Measurements from ENCODE around the gene SAMM50.

The SAMM50 gene

GRCh38 chr22:44029069-44029468, 73.8 kb downstream of the SAMM50 start:
- no peak for DNase-seq (ENCODE audit: extremely low read depth, insufficient read length)
- Histone ChIP-seq H3K36me3 (ENCODE audit: control insufficient read depth, insufficient read depth, low read length) (peaks cover 10% of the 10 kb centered on the region), H3K4me3 (replicated peaks; ENCODE audit: low read depth, low read length) (no peak overlapping the region), H3K27me3 (replicated peaks; ENCODE audit: control insufficient read depth, insufficient read depth, low read length) (no peaks in the 10 kb centered on the region)
- no peak for TF ChIP-seq CTCF (IDR thresholded peaks at IDR 0.05; ENCODE audit: insufficient read depth, low read length, poor library complexity, severe bottlenecking)

GRCh38 chr22:44030051-44030701, 74.9 kb downstream of the SAMM50 start:
- DNase-seq (ENCODE audit: extremely low read depth, insufficient read length): no peak
- no peaks in the 10 kb centered on the region for H3K27me3 ChIP-seq (replicated peaks; ENCODE audit: control insufficient read depth, insufficient read depth, low read length)
- H3K36me3 ChIP-seq (ENCODE audit: control insufficient read depth, insufficient read depth, low read length): peaks cover 10% of the 10 kb centered on the region
- TF ChIP-seq CTCF (IDR thresholded peaks at IDR 0.05; ENCODE audit: insufficient read depth, low read length, poor library complexity, severe bottlenecking): no peak
- H3K4me3 ChIP-seq (replicated peaks; ENCODE audit: low read depth, low read length): no peak overlapping the region

- no peaks in the 10 kb centered on the region for H3K27me3 ChIP-seq (replicated peaks; ENCODE audit: control insufficient read depth, insufficient read depth, low read length)
- H3K36me3 ChIP-seq (ENCODE audit: control insufficient read depth, insufficient read depth, low read length): peaks cover 10% of the 10 kb centered on the region
- no peak overlapping the region for H3K4me3 ChIP-seq (replicated peaks; ENCODE audit: low read depth, low read length)
- no peak for TF ChIP-seq CTCF (IDR thresholded peaks at IDR 0.05; ENCODE audit: insufficient read depth, low read length, poor library complexity, severe bottlenecking)
- DNase-seq (ENCODE audit: extremely low read depth, insufficient read length): no peak
Observed at GRCh38 chr22:44030702-44031082, 75.5 kb downstream of the SAMM50 start.

- Histone ChIP-seq H3K4me3 (replicated peaks; ENCODE audit: low read depth, low read length) (no peak overlapping the region), H3K36me3 (ENCODE audit: control insufficient read depth, insufficient read depth, low read length) (peaks cover 10% of the 10 kb centered on the region), H3K27me3 (replicated peaks; ENCODE audit: control insufficient read depth, insufficient read depth, low read length) (no peaks in the 10 kb centered on the region)
- no peak for DNase-seq (ENCODE audit: extremely low read depth, insufficient read length)
- no peak for TF ChIP-seq CTCF (IDR thresholded peaks at IDR 0.05; ENCODE audit: insufficient read depth, low read length, poor library complexity, severe bottlenecking)
Observed at GRCh38 chr22:44031158-44031952, 76.1 kb downstream of the SAMM50 start.

GRCh38 chr22:44032126-44032730, 77.0 kb downstream of the SAMM50 start:
- no peak for DNase-seq (ENCODE audit: extremely low read depth, insufficient read length)
- Histone ChIP-seq H3K36me3 (ENCODE audit: control insufficient read depth, insufficient read depth, low read length) (peaks cover 10% of the 10 kb centered on the region), H3K27me3 (replicated peaks; ENCODE audit: control insufficient read depth, insufficient read depth, low read length) (no peaks in the 10 kb centered on the region), H3K4me3 (replicated peaks; ENCODE audit: low read depth, low read length) (no peak overlapping the region)
- TF ChIP-seq CTCF (IDR thresholded peaks at IDR 0.05; ENCODE audit: insufficient read depth, low read length, poor library complexity, severe bottlenecking): no peak

Data from GM06990 (cell line).